ENCODE measurements around the gene CFAP43.
"Not testable (repeated sequence)": the region's sequence is repeated elsewhere in the genome, so short reads cannot be mapped to it uniquely, and the experiment has no call there.

CFAP43 gene

DNA sequence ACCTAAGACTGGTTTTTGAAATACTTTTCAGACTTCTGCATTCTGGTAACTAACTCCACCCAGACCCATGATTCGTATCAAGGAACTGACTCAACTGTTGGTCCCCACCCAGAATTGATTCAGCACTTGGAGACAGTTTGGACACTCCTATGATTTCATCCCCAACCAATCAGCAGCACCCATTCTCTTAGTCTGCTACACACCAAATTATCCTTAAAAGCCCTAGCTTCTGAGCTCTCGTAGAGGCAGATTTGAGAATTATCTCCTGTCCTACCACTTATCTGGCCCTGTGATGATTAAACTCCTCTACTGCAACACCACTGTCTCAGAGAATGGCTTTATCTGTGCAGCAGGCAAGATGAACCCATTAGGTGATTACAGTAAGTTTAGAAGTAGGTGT, 14.8 kb upstream of the CFAP43 start:
- no peak for DNase-seq
- H3K36me3 ChIP-seq (ENCODE audit: control insufficient read depth in 1 of 2, insufficient read depth in 2 of 2, low read depth in 1 of 2, low read length in 2 of 2): no peaks in the 10 kb centered on the region
- peak overlapping the region; percentile 85 for H3K9ac ChIP-seq (ENCODE audit: low read length)
- H3K18ac ChIP-seq (ENCODE audit: low read depth in 1 of 2, low read length in 2 of 2): no peak overlapping the region
- no peaks in the 10 kb centered on the region for H3K79me1 ChIP-seq (replicated peaks; ENCODE audit: low read length, poor library complexity, severe bottlenecking)
- H3K4ac ChIP-seq (ENCODE audit: low read depth in 1 of 2, low read length in 2 of 2): no peak overlapping the region
- H3K9me3 ChIP-seq (ENCODE audit: control insufficient read depth, low read length): no peaks in the 10 kb centered on the region
- H3K27ac ChIP-seq (ENCODE audit: low read length, poor library complexity, severe bottlenecking): no peak overlapping the region
- H2AK5ac ChIP-seq (ENCODE audit: low read length, severe bottlenecking): no peak overlapping the region
- no peak overlapping the region for H2BK5ac ChIP-seq (ENCODE audit: low read depth, low read length, poor library complexity, severe bottlenecking)
- H2BK120ac ChIP-seq (ENCODE audit: low read depth, low read length): no peak overlapping the region
- H3K4me2 ChIP-seq (ENCODE audit: low read length, poor library complexity, severe bottlenecking): no peak overlapping the region
- H2BK15ac ChIP-seq (ENCODE audit: low read depth, poor library complexity, severe bottlenecking): no peak overlapping the region
- no peak overlapping the region for H4K91ac ChIP-seq (ENCODE audit: low read length)
- no peaks in the 10 kb centered on the region for H3K4me1 ChIP-seq (ENCODE audit: control insufficient read depth, insufficient read depth, low read depth, low read length)
- H3K27me3 ChIP-seq (ENCODE audit: control insufficient read depth in 1 of 2, insufficient read depth in 1 of 2, low read length in 2 of 2): no peaks in the 10 kb centered on the region
- no peak overlapping the region for H3K23ac ChIP-seq (ENCODE audit: low read length in 2 of 2)
- no peak overlapping the region for H2AFZ ChIP-seq (ENCODE audit: low read depth, low read length)
- H2BK12ac ChIP-seq (ENCODE audit: low read length in 2 of 2): no peak overlapping the region
- peak overlapping the region in 1 of 2 experiments; percentile 38 for H3K4me3 ChIP-seq (ENCODE audit: insufficient read depth in 1 of 2, low read depth in 1 of 2, low read length in 2 of 2)
- no peak overlapping the region for H4K8ac ChIP-seq (ENCODE audit: low read length)
- no peak overlapping the region for H3K14ac ChIP-seq (ENCODE audit: low read length in 2 of 2)
- 48% methylated on average over 2 of the region's 2 CpGs for WGBS

DNA sequence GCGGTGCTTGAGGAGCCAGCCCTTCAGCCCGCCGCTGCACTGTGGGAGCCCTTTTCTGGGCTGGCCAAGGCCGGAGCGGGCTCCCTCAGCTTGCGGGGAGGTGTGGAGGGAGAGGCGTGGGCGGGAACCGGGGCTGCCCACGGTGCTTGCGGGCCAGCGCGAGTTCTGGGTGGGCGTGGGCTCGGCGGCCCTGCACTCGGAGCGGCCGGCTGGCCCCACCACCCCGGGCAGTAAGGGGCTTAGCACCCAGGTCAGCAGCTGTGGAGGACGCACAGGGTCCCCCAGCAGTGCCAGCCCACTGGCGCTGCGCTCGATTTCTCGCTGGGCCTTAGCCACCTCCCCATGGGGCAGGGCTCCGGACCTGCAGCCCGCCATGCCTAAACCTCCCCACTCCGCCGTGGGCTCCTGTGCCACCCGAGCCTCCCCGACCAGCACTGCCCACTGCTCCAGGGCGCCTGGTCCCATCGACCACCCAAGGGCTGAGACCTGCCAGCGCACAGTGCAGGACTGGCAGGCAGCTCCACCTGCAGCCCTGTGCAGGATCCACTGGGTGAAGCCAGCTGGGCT, 13.0 kb upstream of the CFAP43 start:
- whole genome bisulfite sequencing: 98% methylated on average over 21 of the region's 34 CpGs
- Histone ChIP-seq H4K91ac (ENCODE audit: low read length) (no peak overlapping the region), H3K4me3 (ENCODE audit: insufficient read depth in 1 of 2, low read depth in 1 of 2, low read length in 2 of 2) (no peak overlapping the region), H3K14ac (ENCODE audit: low read length in 2 of 2) (peak overlapping the region in 1 of 2 experiments; percentile 65), H3K9me3 (ENCODE audit: control insufficient read depth, low read length) (no peaks in the 10 kb centered on the region), H3K4me2 (ENCODE audit: low read length, poor library complexity, severe bottlenecking) (no peak overlapping the region), H2BK12ac (ENCODE audit: low read length in 2 of 2) (no peak overlapping the region), H3K4ac (ENCODE audit: low read depth in 1 of 2, low read length in 2 of 2) (no peak overlapping the region), H2AK5ac (ENCODE audit: low read length, severe bottlenecking) (no peak overlapping the region), H3K9ac (ENCODE audit: low read length) (no peak overlapping the region), H4K8ac (ENCODE audit: low read length) (peak overlapping the region; percentile 32), H3K27me3 (ENCODE audit: control insufficient read depth in 1 of 2, insufficient read depth in 1 of 2, low read length in 2 of 2) (peaks cover 2 to 6% of the 10 kb centered on the region in 2 experiments), H3K79me1 (replicated peaks; ENCODE audit: low read length, poor library complexity, severe bottlenecking) (no peaks in the 10 kb centered on the region), H3K18ac (ENCODE audit: low read depth in 1 of 2, low read length in 2 of 2) (no peak overlapping the region), H2BK5ac (ENCODE audit: low read depth, low read length, poor library complexity, severe bottlenecking) (no peak overlapping the region), H3K4me1 (ENCODE audit: control insufficient read depth, insufficient read depth, low read depth, low read length) (no peaks in the 10 kb centered on the region), H3K27ac (ENCODE audit: low read length, poor library complexity, severe bottlenecking) (no peak overlapping the region), H2AFZ (ENCODE audit: low read depth, low read length) (no peak overlapping the region), H2BK120ac (ENCODE audit: low read depth, low read length) (no peak overlapping the region), H2BK15ac (ENCODE audit: low read depth, poor library complexity, severe bottlenecking) (no peak overlapping the region), H3K23ac (ENCODE audit: low read length in 2 of 2) (no peak overlapping the region), H3K36me3 (ENCODE audit: control insufficient read depth in 1 of 2, insufficient read depth in 2 of 2, low read depth in 1 of 2, low read length in 2 of 2) (no peaks in the 10 kb centered on the region)
- no peak for DNase-seq

DNA sequence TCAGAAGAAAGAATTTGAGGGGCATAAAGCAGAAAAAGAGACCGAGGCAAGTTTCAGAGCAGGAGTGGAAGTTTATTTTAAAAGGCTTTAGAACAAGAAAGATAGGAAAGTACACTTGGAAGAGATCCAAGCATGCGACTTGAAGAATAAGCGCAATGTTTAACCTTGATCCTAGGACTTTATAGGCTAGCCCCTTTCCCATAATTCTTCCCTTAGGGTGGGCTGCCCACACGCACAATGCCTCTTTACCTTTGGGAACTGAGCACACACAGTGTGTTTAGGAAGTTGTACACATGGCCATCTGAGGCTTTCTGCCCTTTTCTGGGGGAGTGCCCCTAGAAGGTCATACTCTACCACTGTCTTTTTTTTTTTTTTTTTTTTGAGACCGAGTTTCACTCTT, 11.3 kb upstream of the CFAP43 start:
- Histone ChIP-seq H3K4me2 (ENCODE audit: low read length, poor library complexity, severe bottlenecking) (no peak overlapping the region), H2BK15ac (ENCODE audit: low read depth, poor library complexity, severe bottlenecking) (no peak overlapping the region), H3K79me1 (replicated peaks; ENCODE audit: low read length, poor library complexity, severe bottlenecking) (no peaks in the 10 kb centered on the region)

DNA sequence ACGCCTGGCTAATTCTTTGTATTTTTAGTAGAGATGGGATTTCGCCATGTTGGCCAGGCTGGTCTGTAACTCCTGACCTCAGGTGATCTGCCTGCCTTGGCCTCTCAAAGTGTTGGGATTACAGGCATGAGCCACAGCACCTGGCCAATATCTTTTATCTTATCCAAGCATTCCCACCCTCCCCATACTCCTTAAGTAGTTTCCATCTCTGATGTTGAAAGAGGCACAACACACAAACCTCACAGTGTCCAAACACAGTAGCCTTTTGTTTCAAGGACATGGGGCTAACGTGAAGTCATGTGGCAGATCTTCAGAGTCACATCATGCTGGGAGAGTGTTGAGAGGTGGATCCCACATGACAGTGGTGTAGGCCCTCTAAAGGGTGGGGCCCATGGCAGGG, 10.8 kb upstream of the CFAP43 start:
- peak overlapping the region; percentile 31 for H2AFZ ChIP-seq (ENCODE audit: low read depth, low read length)
- 99% methylated on average over 3 of the region's 3 CpGs for WGBS
- not testable (repeated sequence) for H3K4ac ChIP-seq (ENCODE audit: low read depth in 1 of 2, low read length in 2 of 2); H3K27ac ChIP-seq (ENCODE audit: low read length, poor library complexity, severe bottlenecking); H3K4me3 ChIP-seq (ENCODE audit: insufficient read depth in 1 of 2, low read depth in 1 of 2, low read length in 2 of 2); H2BK120ac ChIP-seq (ENCODE audit: low read depth, low read length); H2AK5ac ChIP-seq (ENCODE audit: low read length, severe bottlenecking); H3K4me2 ChIP-seq (ENCODE audit: low read length, poor library complexity, severe bottlenecking); H4K91ac ChIP-seq (ENCODE audit: low read length); H3K23ac ChIP-seq (ENCODE audit: low read length in 2 of 2); H3K36me3 ChIP-seq (ENCODE audit: control insufficient read depth in 1 of 2, insufficient read depth in 2 of 2, low read depth in 1 of 2, low read length in 2 of 2); H3K4me1 ChIP-seq (ENCODE audit: control insufficient read depth, insufficient read depth, low read depth, low read length); H3K9me3 ChIP-seq (ENCODE audit: control insufficient read depth, low read length); H2BK15ac ChIP-seq (ENCODE audit: low read depth, poor library complexity, severe bottlenecking); H2BK12ac ChIP-seq (ENCODE audit: low read length in 2 of 2); H3K18ac ChIP-seq (ENCODE audit: low read depth in 1 of 2, low read length in 2 of 2); DNase-seq; H4K8ac ChIP-seq (ENCODE audit: low read length); H3K79me1 ChIP-seq (replicated peaks; ENCODE audit: low read length, poor library complexity, severe bottlenecking); H2BK5ac ChIP-seq (ENCODE audit: low read depth, low read length, poor library complexity, severe bottlenecking); H3K9ac ChIP-seq (ENCODE audit: low read length)
- peaks cover 3 to 25% of the 10 kb centered on the region in 2 experiments for H3K27me3 ChIP-seq (ENCODE audit: control insufficient read depth in 1 of 2, insufficient read depth in 1 of 2, low read length in 2 of 2)
- peak overlapping the region in 1 of 2 experiments; percentile 11 for H3K14ac ChIP-seq (ENCODE audit: low read length in 2 of 2)

More for the DNA sequence above, 11.3 kb upstream of the CFAP43 start:
- no peak overlapping the region for H2BK12ac ChIP-seq (ENCODE audit: low read length in 2 of 2)
- H3K14ac ChIP-seq (ENCODE audit: low read length in 2 of 2): no peak overlapping the region
- H2AK5ac ChIP-seq (ENCODE audit: low read length, severe bottlenecking): no peak overlapping the region
- no peak overlapping the region for H4K8ac ChIP-seq (ENCODE audit: low read length)
- no peaks in the 10 kb centered on the region for H3K36me3 ChIP-seq (ENCODE audit: control insufficient read depth in 1 of 2, insufficient read depth in 2 of 2, low read depth in 1 of 2, low read length in 2 of 2)
- H3K4me3 ChIP-seq (ENCODE audit: insufficient read depth in 1 of 2, low read depth in 1 of 2, low read length in 2 of 2): no peak overlapping the region
- no peak overlapping the region for H2AFZ ChIP-seq (ENCODE audit: low read depth, low read length)
- DNase-seq: no peak
- WGBS: 96% methylated on average over 4 of the region's 5 CpGs
- H3K18ac ChIP-seq (ENCODE audit: low read depth in 1 of 2, low read length in 2 of 2): no peak overlapping the region
- H3K9ac ChIP-seq (ENCODE audit: low read length): no peak overlapping the region
- H4K91ac ChIP-seq (ENCODE audit: low read length): no peak overlapping the region
- no peaks in the 10 kb centered on the region for H3K4me1 ChIP-seq (ENCODE audit: control insufficient read depth, insufficient read depth, low read depth, low read length)
- no peak overlapping the region for H2BK120ac ChIP-seq (ENCODE audit: low read depth, low read length)
- H3K9me3 ChIP-seq (ENCODE audit: control insufficient read depth, low read length): no peaks in the 10 kb centered on the region
- no peak overlapping the region for H3K23ac ChIP-seq (ENCODE audit: low read length in 2 of 2)
- no peak overlapping the region for H3K4ac ChIP-seq (ENCODE audit: low read depth in 1 of 2, low read length in 2 of 2)
- no peak overlapping the region for H3K27ac ChIP-seq (ENCODE audit: low read length, poor library complexity, severe bottlenecking)
- no peak overlapping the region for H2BK5ac ChIP-seq (ENCODE audit: low read depth, low read length, poor library complexity, severe bottlenecking)
- H3K27me3 ChIP-seq (ENCODE audit: control insufficient read depth in 1 of 2, insufficient read depth in 1 of 2, low read length in 2 of 2): peaks cover 3 to 22% of the 10 kb centered on the region in 2 experiments
